Liver (tissue), 9 donors: Measurements from ENCODE around the gene EIF4B. TPM values are rescaled to one million over a fixed set of nuclear protein-coding genes. Genes with fewer than 3 reads are reported as not detected.

Experiments used
- DNase-seq: peaks from one replicate; pipeline ENCODE4 v3.0.0-alpha.2; 2017; ENCODE audit warnings: low spot score
- H3K27ac ChIP-seq, 2 donors: one replicate each; pipeline ENCODE4 v1.7.0; 2013; ENCODE audit warnings: inconsistent platforms in 2 of 2, low read length in 2 of 2, control low read depth in 1 of 2, low read depth in 1 of 2, mild to moderate bottlenecking in 1 of 2
- H3K27me3 ChIP-seq, 4 donors: one replicate each; pipeline versions ENCODE4 v1.6.1 to v1.7.0; 2013; ENCODE audit warnings: low read length in 3 of 4, inconsistent platforms in 1 of 4, mild to moderate bottlenecking in 1 of 4, moderate library complexity in 1 of 4; ENCODE audit not compliant: control insufficient read depth in 4 of 4, insufficient read depth in 4 of 4
- H3K36me3 ChIP-seq, 4 donors: one replicate each; pipeline versions ENCODE4 v1.6.1 to v1.7.0; 2013; ENCODE audit warnings: low read length in 3 of 4, mild to moderate bottlenecking in 3 of 4, low read depth in 1 of 4, moderate library complexity in 1 of 4; ENCODE audit not compliant: control insufficient read depth in 4 of 4, insufficient read depth in 3 of 4
- H3K4me1 ChIP-seq, 4 donors: one replicate each; pipeline versions ENCODE4 v1.6.1 to v1.7.0; 2013; ENCODE audit warnings: low read length in 3 of 4, mild to moderate bottlenecking in 3 of 4, moderate library complexity in 1 of 4; ENCODE audit not compliant: control insufficient read depth in 4 of 4, insufficient read depth in 4 of 4
- H3K4me3 ChIP-seq, 3 donors: one replicate each; pipeline versions ENCODE4 v1.6.1 to v1.7.0; 2013; ENCODE audit warnings: low read length in 3 of 3, control low read depth in 1 of 3, low read depth in 1 of 3, mild to moderate bottlenecking in 1 of 3
- H3K9ac ChIP-seq, 2 donors: one replicate each; pipeline ENCODE4 v1.7.0; 2013; ENCODE audit warnings: low read length in 2 of 2, mild to moderate bottlenecking in 2 of 2, moderate library complexity in 2 of 2, control low read depth in 1 of 2, low read depth in 1 of 2
- H3K9me3 ChIP-seq, 4 donors: one replicate each; pipeline versions ENCODE4 v1.6.1 to v1.7.0; 2013; ENCODE audit warnings: low read length in 3 of 4; ENCODE audit not compliant: control insufficient read depth in 4 of 4
- EGR1 ChIP-seq, 2 donors: IDR thresholded peaks; 2 replicates each; pipeline ENCODE4 v1.6.1; 2016 to 2018; ENCODE audit warnings: antibody characterized with exemption in 2 of 2, low read depth in 2 of 2
- FOXA1 ChIP-seq: IDR thresholded peaks from 2 replicates; pipeline ENCODE4 v1.6.1; 2016; ENCODE audit warnings: antibody characterized with exemption
- GABPA ChIP-seq, 2 donors: IDR thresholded peaks in 1 of 2; conservative IDR thresholded peaks in 1 of 2; 2 replicates each; pipeline ENCODE4 v1.6.1; 2016; ENCODE audit warnings: antibody characterized with exemption in 2 of 2, mild to moderate bottlenecking in 1 of 2, moderate library complexity in 1 of 2
- HNF4G ChIP-seq: IDR thresholded peaks from 2 replicates; pipeline ENCODE4 v1.6.1; 2016; ENCODE audit warnings: antibody characterized with exemption
- JUND ChIP-seq, 2 donors: IDR thresholded peaks; 2 replicates each; pipeline ENCODE4 v1.6.1; 2016; ENCODE audit warnings: antibody characterized with exemption in 2 of 2
- RAD21 ChIP-seq, 2 donors: IDR thresholded peaks; 2 replicates each; pipeline ENCODE4 v1.6.1; 2016; ENCODE audit warnings: antibody characterized with exemption in 2 of 2, mild to moderate bottlenecking in 2 of 2
- YY1 ChIP-seq: IDR thresholded peaks from 2 replicates; pipeline ENCODE4 v1.6.1; 2016; ENCODE audit warnings: antibody characterized with exemption, mild to moderate bottlenecking
- whole genome bisulfite sequencing: extraction: QIAGEN DNeasy Blood & Tissue Kit; methylation state at CpG from one replicate; pipeline ENCODE4 v1.1.7; 2013; 5-methylcytosine and 5-hydroxymethylcytosine counted together
- polyA plus RNA-seq, 2 donors: library from polyadenylated mRNA; stranded (reverse) in 1 of 2; unstranded in 1 of 2; fragments of 200-250 nt in 1 of 2; fragments of >200 nt in 1 of 2; fragmentation: Nextera tagmentation in 1 of 2; extraction: Ambion mirVana in 1 of 2; gene quantifications; one replicate each; pipeline versions ENCODE4 v1.2.1 to v1.2.3, GENCODE V29; 2013 to 2015
- total RNA-seq, 2 donors: library from RNA; depleted of rRNA; stranded (reverse); fragments of >200 nt; gene quantifications; one replicate each; pipeline ENCODE4 v1.2.3, GENCODE V29; 2014
- TF ChIP-seq, protein P1 (sequence below): fragments of 150-350 bp; IDR thresholded peaks from 2 replicates; pipeline ENCODE4 v1.5.1; 2017; ENCODE audit warnings: improper control_type of control experiment, low read depth, low read length; ENCODE audit not compliant: missing input control
- TF ChIP-seq, protein P2 (sequence below): IDR thresholded peaks from 2 replicates; pipeline ENCODE4 v1.6.1; 2016; ENCODE audit warnings: antibody characterized with exemption, mild to moderate bottlenecking
- TF ChIP-seq, protein P3 (sequence below): IDR thresholded peaks from 2 replicates; pipeline ENCODE4 v1.6.1; 2016; ENCODE audit warnings: antibody characterized with exemption
- donor health status: healthy.
- donor health status: healthy.
- donor health status: healthy.
- donor health status: healthy.
- donor health status: healthy.

EIF4B gene
- total and polyA plus RNA-seq, 4 donors = 32.1 to 273 (median 169) TPM

DNA sequence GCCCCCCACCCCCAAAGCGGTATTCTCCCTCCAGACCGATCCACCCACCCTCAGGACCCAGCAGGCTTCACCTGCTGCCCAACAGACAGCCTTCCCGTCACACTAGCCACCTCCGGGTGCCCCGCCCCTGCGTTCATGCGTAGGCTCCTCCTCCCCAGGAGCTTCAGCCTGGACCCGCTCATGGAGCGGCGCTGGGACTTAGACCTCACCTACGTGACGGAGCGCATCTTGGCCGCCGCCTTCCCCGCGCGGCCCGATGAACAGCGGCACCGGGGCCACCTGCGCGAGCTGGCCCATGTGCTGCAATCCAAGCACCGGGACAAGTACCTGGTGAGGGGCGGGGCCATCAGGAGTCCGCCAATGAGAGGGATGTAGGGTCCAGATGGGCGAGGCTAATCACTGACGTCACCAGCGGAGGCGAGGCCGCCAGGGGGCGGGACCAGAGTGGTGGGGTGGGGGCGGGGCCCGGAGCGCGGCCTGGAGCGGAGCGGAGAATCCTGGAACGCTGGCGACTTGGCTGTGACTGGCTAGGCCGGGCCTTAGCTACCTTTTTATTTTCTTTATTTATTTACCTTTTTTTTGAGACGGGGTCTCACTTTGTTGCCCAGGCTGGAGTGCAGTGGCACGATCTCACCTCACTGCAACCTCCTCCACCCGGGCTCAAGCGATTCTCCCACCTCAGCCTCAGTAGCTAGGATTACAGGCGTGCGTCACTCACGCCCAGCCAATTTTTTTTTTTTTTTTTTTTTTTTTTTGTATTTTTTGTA lies 48.0 kb downstream of the EIF4B start (continued):
- TF ChIP-seq GABPA (IDR thresholded peaks at IDR 0.05 in 1 of 2, conservative IDR thresholded peaks at IDR 0.05 in 1 of 2) = no peak
- no peak for TF ChIP-seq HNF4G
- TF ChIP-seq, protein P1, sequence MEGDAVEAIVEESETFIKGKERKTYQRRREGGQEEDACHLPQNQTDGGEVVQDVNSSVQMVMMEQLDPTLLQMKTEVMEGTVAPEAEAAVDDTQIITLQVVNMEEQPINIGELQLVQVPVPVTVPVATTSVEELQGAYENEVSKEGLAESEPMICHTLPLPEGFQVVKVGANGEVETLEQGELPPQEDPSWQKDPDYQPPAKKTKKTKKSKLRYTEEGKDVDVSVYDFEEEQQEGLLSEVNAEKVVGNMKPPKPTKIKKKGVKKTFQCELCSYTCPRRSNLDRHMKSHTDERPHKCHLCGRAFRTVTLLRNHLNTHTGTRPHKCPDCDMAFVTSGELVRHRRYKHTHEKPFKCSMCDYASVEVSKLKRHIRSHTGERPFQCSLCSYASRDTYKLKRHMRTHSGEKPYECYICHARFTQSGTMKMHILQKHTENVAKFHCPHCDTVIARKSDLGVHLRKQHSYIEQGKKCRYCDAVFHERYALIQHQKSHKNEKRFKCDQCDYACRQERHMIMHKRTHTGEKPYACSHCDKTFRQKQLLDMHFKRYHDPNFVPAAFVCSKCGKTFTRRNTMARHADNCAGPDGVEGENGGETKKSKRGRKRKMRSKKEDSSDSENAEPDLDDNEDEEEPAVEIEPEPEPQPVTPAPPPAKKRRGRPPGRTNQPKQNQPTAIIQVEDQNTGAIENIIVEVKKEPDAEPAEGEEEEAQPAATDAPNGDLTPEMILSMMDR = no peak

DNA sequence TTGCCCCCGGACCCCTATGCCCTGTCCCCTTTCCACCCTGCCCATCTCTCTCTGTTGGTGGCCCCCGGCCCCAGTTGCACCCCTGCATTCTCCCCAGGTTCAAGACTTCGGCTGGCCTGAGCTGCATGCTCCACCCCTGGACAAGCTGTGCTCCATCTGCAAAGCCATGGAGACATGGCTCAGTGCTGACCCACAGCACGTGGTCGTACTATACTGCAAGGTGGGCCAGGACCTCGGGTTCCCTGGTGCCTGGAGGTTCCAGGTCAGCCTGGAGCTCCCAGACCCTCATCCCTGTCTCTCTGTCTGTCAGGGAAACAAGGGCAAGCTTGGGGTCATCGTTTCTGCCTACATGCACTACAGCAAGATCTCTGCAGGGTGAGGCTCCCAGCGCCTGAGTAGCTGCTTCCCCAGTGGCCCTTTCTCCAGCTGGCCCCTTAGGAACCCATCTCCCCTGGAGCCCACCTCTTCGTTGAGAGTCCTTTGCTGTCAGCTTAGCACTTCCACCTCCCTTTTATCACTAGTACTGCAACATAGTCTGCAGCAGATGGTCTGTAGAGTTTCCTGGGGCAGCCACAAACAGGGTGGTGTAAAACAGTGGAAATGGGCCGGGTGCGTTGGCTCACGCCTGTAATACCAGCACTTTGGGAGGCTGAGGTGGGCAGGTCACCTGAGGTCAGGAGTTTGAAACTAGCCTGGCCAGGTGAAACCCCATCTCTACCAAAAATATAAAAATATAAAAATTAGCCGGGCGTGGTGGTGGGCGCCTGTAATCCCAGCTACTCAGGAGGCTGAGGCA lies 49.4 kb downstream of the EIF4B start:
- peak overlapping the region; percentile 6 to 17 for H3K27ac ChIP-seq
- TF ChIP-seq RAD21 (IDR thresholded peaks at IDR 0.05) (no peak), HNF4G (no peak), FOXA1 (no peak), EGR1 (IDR thresholded peaks at IDR 0.05; ENCODE audit: low read depth in 2 of 2) (no peak)
- WGBS = 85% methylated on average over 15 of the region's 15 CpGs
- DNase-seq = no peak
- H3K9ac ChIP-seq = no peak overlapping the region
- H3K36me3 ChIP-seq = peaks cover 3 to 29% (median 23%) of the 10 kb centered on the region in 4 donors
- H3K9me3 ChIP-seq = no peaks in the 10 kb centered on the region
- no peaks in the 10 kb centered on the region for H3K27me3 ChIP-seq
- peaks cover 17 to 67% (median 39%) of the 10 kb centered on the region in 4 donors for H3K4me1 ChIP-seq
- H3K4me3 ChIP-seq = no peak overlapping the region

DNA sequence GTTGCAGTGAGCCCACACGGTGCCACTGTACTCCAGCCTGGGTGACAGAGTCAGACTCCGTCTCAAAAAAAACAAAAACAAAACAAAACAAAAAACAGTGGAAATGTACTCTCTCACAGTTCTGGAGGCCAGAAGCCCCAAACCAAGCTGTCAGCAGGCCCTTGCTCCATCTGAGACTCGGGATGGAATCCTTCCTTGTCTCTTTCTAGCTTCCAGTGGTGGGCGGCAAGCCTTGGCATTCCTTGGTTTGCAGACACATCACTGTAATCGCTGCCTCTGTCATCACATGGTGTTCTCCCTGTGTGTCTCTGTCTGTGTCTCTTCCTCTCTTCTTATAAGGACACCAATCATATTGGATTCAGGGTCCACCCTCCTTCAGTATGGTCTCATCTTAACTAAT lies 50.0 kb downstream of the EIF4B start:
- Histone ChIP-seq H3K9me3 (no peaks in the 10 kb centered on the region), H3K4me1 (peaks cover 22 to 67% (median 41%) of the 10 kb centered on the region in 4 donors), H3K36me3 (peaks cover 3 to 29% (median 23%) of the 10 kb centered on the region in 4 donors), H3K9ac (no peak overlapping the region), H3K4me3 (no peak overlapping the region), H3K27me3 (no peaks in the 10 kb centered on the region), H3K27ac (no peak overlapping the region)
- TF ChIP-seq YY1 (no peak), GABPA (IDR thresholded peaks at IDR 0.05 in 1 of 2, conservative IDR thresholded peaks at IDR 0.05 in 1 of 2) (no peak), JUND (IDR thresholded peaks at IDR 0.05) (no peak)
- TF ChIP-seq, protein P2, sequence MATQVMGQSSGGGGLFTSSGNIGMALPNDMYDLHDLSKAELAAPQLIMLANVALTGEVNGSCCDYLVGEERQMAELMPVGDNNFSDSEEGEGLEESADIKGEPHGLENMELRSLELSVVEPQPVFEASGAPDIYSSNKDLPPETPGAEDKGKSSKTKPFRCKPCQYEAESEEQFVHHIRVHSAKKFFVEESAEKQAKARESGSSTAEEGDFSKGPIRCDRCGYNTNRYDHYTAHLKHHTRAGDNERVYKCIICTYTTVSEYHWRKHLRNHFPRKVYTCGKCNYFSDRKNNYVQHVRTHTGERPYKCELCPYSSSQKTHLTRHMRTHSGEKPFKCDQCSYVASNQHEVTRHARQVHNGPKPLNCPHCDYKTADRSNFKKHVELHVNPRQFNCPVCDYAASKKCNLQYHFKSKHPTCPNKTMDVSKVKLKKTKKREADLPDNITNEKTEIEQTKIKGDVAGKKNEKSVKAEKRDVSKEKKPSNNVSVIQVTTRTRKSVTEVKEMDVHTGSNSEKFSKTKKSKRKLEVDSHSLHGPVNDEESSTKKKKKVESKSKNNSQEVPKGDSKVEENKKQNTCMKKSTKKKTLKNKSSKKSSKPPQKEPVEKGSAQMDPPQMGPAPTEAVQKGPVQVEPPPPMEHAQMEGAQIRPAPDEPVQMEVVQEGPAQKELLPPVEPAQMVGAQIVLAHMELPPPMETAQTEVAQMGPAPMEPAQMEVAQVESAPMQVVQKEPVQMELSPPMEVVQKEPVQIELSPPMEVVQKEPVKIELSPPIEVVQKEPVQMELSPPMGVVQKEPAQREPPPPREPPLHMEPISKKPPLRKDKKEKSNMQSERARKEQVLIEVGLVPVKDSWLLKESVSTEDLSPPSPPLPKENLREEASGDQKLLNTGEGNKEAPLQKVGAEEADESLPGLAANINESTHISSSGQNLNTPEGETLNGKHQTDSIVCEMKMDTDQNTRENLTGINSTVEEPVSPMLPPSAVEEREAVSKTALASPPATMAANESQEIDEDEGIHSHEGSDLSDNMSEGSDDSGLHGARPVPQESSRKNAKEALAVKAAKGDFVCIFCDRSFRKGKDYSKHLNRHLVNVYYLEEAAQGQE = no peak
- TF ChIP-seq, protein P3, sequence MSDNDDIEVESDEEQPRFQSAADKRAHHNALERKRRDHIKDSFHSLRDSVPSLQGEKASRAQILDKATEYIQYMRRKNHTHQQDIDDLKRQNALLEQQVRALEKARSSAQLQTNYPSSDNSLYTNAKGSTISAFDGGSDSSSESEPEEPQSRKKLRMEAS = no peak
- no peak for DNase-seq
- 89% methylated on average over 5 of the region's 5 CpGs for WGBS
